Measurements from ENCODE around the gene STOML1.
"Not testable (repeated sequence)": the region's sequence is repeated elsewhere in the genome, so short reads cannot be mapped to it uniquely, and the experiment has no call there.

The STOML1 gene

GRCh38 chr15:73986776-73987056 is 5.4 kb downstream of the STOML1 start:
- no peak for DNase-seq

GRCh38 chr15:73986055-73986775 is 5.9 kb downstream of the STOML1 start:
- DNase-seq = no peak

- no peak for DNase-seq
These were observed 6.8 kb downstream of the STOML1 start for GRCh38 chr15:73985101-73985873.

GRCh38 chr15:73984208-73984979 is 7.7 kb downstream of the STOML1 start:
- no peak for DNase-seq

- DNase-seq = no peak
These were observed 8.3 kb downstream of the STOML1 start for GRCh38 chr15:73983773-73984172.

GRCh38 chr15:73983211-73983727 is 8.8 kb downstream of the STOML1 start:
- DNase-seq = no peak

GRCh38 chr15:73982222-73982962 is 9.7 kb downstream of the STOML1 start:
- no peak for DNase-seq

- DNase-seq = no peak
These were observed 10.3 kb downstream of the STOML1 start for GRCh38 chr15:73981761-73982221.

GRCh38 chr15:73979636-73980035 is 12.5 kb downstream of the STOML1 start:
- no peak for DNase-seq

- DNase-seq = no peak
These were observed 13.2 kb downstream of the STOML1 start for GRCh38 chr15:73978896-73979295.

- DNase-seq = not testable (repeated sequence)
These were observed 16.5 kb downstream of the STOML1 start for GRCh38 chr15:73975440-73976125.

GRCh38 chr15:73973683-73974200 is 18.4 kb downstream of the STOML1 start:
- DNase-seq = not testable (repeated sequence)

GRCh38 chr15:73972984-73973682 is 19.0 kb downstream of the STOML1 start:
- DNase-seq = peak; percentile 23

GRCh38 chr15:73969151-73969759 is 22.8 kb downstream of the STOML1 start:
- no peak for DNase-seq

- no peak for DNase-seq
These were observed 23.6 kb downstream of the STOML1 start for GRCh38 chr15:73968461-73968860.

- no peak for DNase-seq
These were observed 26.4 kb downstream of the STOML1 start for GRCh38 chr15:73965758-73966113.

GRCh38 chr15:73965094-73965757 is 26.9 kb downstream of the STOML1 start:
- DNase-seq = no peak

GRCh38 chr15:73964736-73965093 is 27.4 kb downstream of the STOML1 start:
- no peak for DNase-seq

GRCh38 chr15:73962433-73962832 is 29.7 kb downstream of the STOML1 start:
- no peak for DNase-seq

- not testable (repeated sequence) for DNase-seq
These were observed 31.5 kb downstream of the STOML1 start for GRCh38 chr15:73960472-73961070.

Measured in NCI-H1048 (cell line).